GM12878 (cell line): Measurements from ENCODE around the gene FNDC3A. TPM values are rescaled to one million over a fixed set of nuclear protein-coding genes. Genes with fewer than 3 reads are reported as not detected.

Experiments used
- ATAC-seq: fragments of 200-7000 bp; cut with Tn5 transposase; 3 replicates; pipeline ENCODE4 v1.9.1; 2020; ENCODE audit warnings: mild to moderate bottlenecking, moderate library complexity
- BruUV-seq: library from RNA; stranded (reverse); fragments of 400-500 nt; replicated peaks from 2 replicates; lab custom pipeline; 2021; lab: Mats Ljungman, UMichigan
- CTCF ChIA-PET: fragments of 300-600 bp; sonication (Branson Sonifier 250); formaldehyde crosslinking; extraction: SDS; loops from one replicate; lab custom pipeline; 2021; ENCODE audit warnings: inconsistent platforms; lab: Yijun Ruan, JAX
- POLR2A ChIA-PET: fragments of 350-600 bp; formaldehyde crosslinking; extraction: SDS; loops from one replicate; lab custom pipeline; 2021; ENCODE audit warnings: inconsistent platforms; lab: Charles Lee
- RAD21 ChIA-PET: fragments of 300-600 bp; sonication (Branson Sonifier 250); formaldehyde crosslinking; loops from one replicate; lab custom pipeline; 2023; ENCODE audit warnings: antibody characterized with exemption; ENCODE audit not compliant: unreplicated experiment; lab: Charles Lee
- SMC1A ChIA-PET: fragments of 300-600 bp; sonication (Branson Sonifier 250); formaldehyde crosslinking; loops from one replicate; lab custom pipeline; 2023; ENCODE audit not compliant: unreplicated experiment, uncharacterized antibody; lab: Charles Lee
- DNase-seq: peaks from one replicate; pipeline ENCODE4 v3.0.0-alpha.2; 2011; ENCODE audit warnings: low read depth, low spot score
- FAIRE-seq: peaks from 3 replicates; lab custom pipeline; 2011; peaks lifted over from hg19 to GRCh38; lab: Jason Lieb, UNC
- H2AFZ ChIP-seq: 2 replicates; pipeline ENCODE4 v1.6.0; 2011; ENCODE audit warnings: low read depth, low read length, control low read depth; ENCODE audit not compliant: control insufficient read depth
- H3K27ac ChIP-seq: 2 replicates; pipeline ENCODE4 v1.5.1; 2011; ENCODE audit warnings: control low read depth; ENCODE audit not compliant: control insufficient read depth, insufficient read depth
- H3K27me3 ChIP-seq, 2 experiments: replicated peaks in 1 of 2; 2 replicates each; pipeline versions ENCODE4 v1.6.0 to v1.6.1; 2011; ENCODE audit warnings: low read length in 1 of 2; ENCODE audit not compliant: control insufficient read depth in 2 of 2, insufficient read depth in 2 of 2
- H3K36me3 ChIP-seq, 2 experiments: 2 replicates each; pipeline ENCODE4 v1.5.1; 2011; ENCODE audit warnings: low read length in 1 of 2; ENCODE audit not compliant: control insufficient read depth in 2 of 2, insufficient read depth in 2 of 2
- H3K4me1 ChIP-seq: 2 replicates; pipeline ENCODE4 v1.6.1; 2011; ENCODE audit warnings: mild to moderate bottlenecking, low read length, moderate library complexity, mixed read lengths; ENCODE audit not compliant: control insufficient read depth, insufficient read depth
- H3K4me2 ChIP-seq: 2 replicates; pipeline ENCODE4 v1.6.0; 2011; ENCODE audit warnings: control low read depth; ENCODE audit not compliant: control insufficient read depth, insufficient read depth
- H3K4me3 ChIP-seq: fragments of 200-600 bp; sonication (generic); 2 replicates; pipeline ENCODE4 v1.5.1; 2016
- H3K79me2 ChIP-seq: 2 replicates; pipeline ENCODE4 v1.6.0; 2011; ENCODE audit warnings: low read length; ENCODE audit not compliant: control insufficient read depth, insufficient read depth
- H3K9ac ChIP-seq: 2 replicates; pipeline ENCODE4 v1.8.0; 2011; ENCODE audit warnings: low read length, control low read depth, mixed read lengths; ENCODE audit not compliant: control insufficient read depth, insufficient read depth
- H3K9me3 ChIP-seq: replicated peaks from 3 replicates; pipeline ENCODE4 v1.5.1; 2011; ENCODE audit warnings: mild to moderate bottlenecking, low read length; ENCODE audit not compliant: control insufficient read depth, insufficient read depth
- H4K20me1 ChIP-seq: 2 replicates; pipeline ENCODE4 v1.6.0; 2011; ENCODE audit not compliant: control insufficient read depth, insufficient read depth
- CEBPB ChIP-seq, 2 experiments: fragments of 150-350 bp in 1 of 2; IDR thresholded peaks; 2 replicates each; pipeline ENCODE4 v1.6.1; 2012 to 2014; ENCODE audit warnings: low read depth in 2 of 2, low read length in 2 of 2, borderline replicate concordance in 1 of 2, inconsistent platforms in 1 of 2
- NFXL1 ChIP-seq: fragments of 450-650 bp; IDR thresholded peaks from 2 replicates; pipeline ENCODE4 v1.6.1; 2017; ENCODE audit warnings: antibody characterized with exemption, mild to moderate bottlenecking, borderline replicate concordance
- YBX1 ChIP-seq: fragments of 450-650 bp; IDR thresholded peaks from 2 replicates; pipeline ENCODE4 v1.6.1; 2016; ENCODE audit warnings: antibody characterized with exemption
- WGBS: methylation state at CpG from one replicate; pipeline ENCODE4 v1.1.6; 2016; ENCODE audit warnings: low lambda C conversion rate; ENCODE audit not compliant: insufficient replicate concordance, insufficient coverage; ENCODE audit errors: missing lambda C conversion rate; 5-methylcytosine and 5-hydroxymethylcytosine counted together
- in situ Hi-C: fragments of 300-500 bp; cut with MboI; formaldehyde crosslinking; loops from 9 replicates; pipeline ENCODE4 v1.14.3; 2018; ENCODE audit warnings: mixed read lengths
- intact Hi-C: fragments of 100-400 bp; cut with micrococcal nuclease; formaldehyde crosslinking; loops from one replicate; pipeline ENCODE4 v1.14.2; 2022; ENCODE audit not compliant: unreplicated experiment
- polyA plus RNA-seq, 11 experiments: library from polyadenylated mRNA; depleted of rRNA in 4 of 11; unstranded in 6 of 11; stranded (reverse) in 5 of 11; fragments of >200 nt; fragmentation: Nextera tagmentation in 4 of 11; fragmentation: Illumina TruSeq in 1 of 11; extraction: Ambion mirVana in 4 of 11; extraction: Trizol in 1 of 11; gene quantifications; 1 replicate in 1 of 11; 2 replicates in 10 of 11; pipeline versions ENCODE4 v1.2.1 to v1.2.3, GENCODE V29; 2011 to 2016; ENCODE audit warnings: inconsistent platforms in 2 of 11, missing spikeins in 2 of 11, low read depth in 1 of 11
- total RNA-seq, 4 experiments: library from RNA; depleted of rRNA in 3 of 4; stranded (reverse); fragments of >200 nt in 3 of 4; fragmentation: Illumina TruSeq in 1 of 4; extraction: Trizol in 1 of 4; gene quantifications; 2 replicates each; pipeline versions ENCODE4 v1.2.1 to v1.2.3, GENCODE V29; 2013 to 2021
- TF ChIP-seq, protein P1 (sequence below): fragments of 450-650 bp; IDR thresholded peaks from 2 replicates; pipeline ENCODE4 v1.6.1; 2016; ENCODE audit warnings: mild to moderate bottlenecking
- TF ChIP-seq, protein P2 (sequence below): fragments of 450-650 bp; IDR thresholded peaks from 2 replicates; pipeline ENCODE4 v1.6.1; 2017; ENCODE audit warnings: mild to moderate bottlenecking

Gene FNDC3A
- total and polyA plus RNA-seq, 10 of the 15 experiments (the other 5 are each of a cell fraction or from before 2014, with no cell fraction given) = 6.3 to 46.4 (median 22.8) TPM

DNA sequence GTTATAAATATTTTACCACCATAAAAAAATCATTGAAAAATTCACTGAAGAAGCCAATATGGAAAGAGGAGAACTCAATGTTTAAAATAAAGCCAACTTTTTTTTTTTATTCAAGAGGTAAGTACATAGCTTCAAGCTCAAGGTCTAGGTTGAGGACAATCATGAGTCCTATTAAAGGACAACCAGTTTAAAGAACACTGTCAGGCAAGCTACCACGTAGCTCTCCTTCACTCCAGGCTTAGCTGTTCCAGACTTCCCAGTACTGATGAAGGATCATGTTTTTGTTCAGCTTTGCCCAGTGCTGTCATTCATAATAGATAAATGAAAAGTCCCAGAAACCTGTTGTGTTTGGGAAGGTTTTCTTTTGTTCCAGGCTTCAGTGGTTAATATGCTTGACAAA is 234.4 kb downstream of the FNDC3A start:
- POLR2A ChIA-PET = interaction anchor here (0.7 kb wide), 1 partner anchor 495 kb away, joined by 5 read pairs; no protein-coding TSS in a partner anchor
- no peaks in the 10 kb centered on the region for H4K20me1 ChIP-seq
- no peak overlapping the region for H3K9ac ChIP-seq
- no peak overlapping the region for H2AFZ ChIP-seq
- H3K4me2 ChIP-seq = no peak overlapping the region
- RAD21 ChIA-PET = no interaction called here
- no peaks in the 10 kb centered on the region for H3K27me3 ChIP-seq
- FAIRE-seq (no peak), ATAC-seq (no peak), DNase-seq (no peak)
- peaks cover 0 to 5% of the 10 kb centered on the region in 2 experiments; a peak in 2 of 4 replicates for H3K36me3 ChIP-seq
- no TSS peak for BruUV-seq
- no peak for TF ChIP-seq YBX1
- no peak for TF ChIP-seq NFXL1
- TF ChIP-seq, protein P1, sequence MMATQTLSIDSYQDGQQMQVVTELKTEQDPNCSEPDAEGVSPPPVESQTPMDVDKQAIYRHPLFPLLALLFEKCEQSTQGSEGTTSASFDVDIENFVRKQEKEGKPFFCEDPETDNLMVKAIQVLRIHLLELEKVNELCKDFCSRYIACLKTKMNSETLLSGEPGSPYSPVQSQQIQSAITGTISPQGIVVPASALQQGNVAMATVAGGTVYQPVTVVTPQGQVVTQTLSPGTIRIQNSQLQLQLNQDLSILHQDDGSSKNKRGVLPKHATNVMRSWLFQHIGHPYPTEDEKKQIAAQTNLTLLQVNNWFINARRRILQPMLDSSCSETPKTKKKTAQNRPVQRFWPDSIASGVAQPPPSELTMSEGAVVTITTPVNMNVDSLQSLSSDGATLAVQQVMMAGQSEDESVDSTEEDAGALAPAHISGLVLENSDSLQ = no peak
- TF ChIP-seq, protein P2, sequence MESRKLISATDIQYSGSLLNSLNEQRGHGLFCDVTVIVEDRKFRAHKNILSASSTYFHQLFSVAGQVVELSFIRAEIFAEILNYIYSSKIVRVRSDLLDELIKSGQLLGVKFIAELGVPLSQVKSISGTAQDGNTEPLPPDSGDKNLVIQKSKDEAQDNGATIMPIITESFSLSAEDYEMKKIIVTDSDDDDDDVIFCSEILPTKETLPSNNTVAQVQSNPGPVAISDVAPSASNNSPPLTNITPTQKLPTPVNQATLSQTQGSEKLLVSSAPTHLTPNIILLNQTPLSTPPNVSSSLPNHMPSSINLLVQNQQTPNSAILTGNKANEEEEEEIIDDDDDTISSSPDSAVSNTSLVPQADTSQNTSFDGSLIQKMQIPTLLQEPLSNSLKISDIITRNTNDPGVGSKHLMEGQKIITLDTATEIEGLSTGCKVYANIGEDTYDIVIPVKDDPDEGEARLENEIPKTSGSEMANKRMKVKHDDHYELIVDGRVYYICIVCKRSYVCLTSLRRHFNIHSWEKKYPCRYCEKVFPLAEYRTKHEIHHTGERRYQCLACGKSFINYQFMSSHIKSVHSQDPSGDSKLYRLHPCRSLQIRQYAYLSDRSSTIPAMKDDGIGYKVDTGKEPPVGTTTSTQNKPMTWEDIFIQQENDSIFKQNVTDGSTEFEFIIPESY = no peak
- no peak for TF ChIP-seq CEBPB (IDR thresholded peaks at IDR 0.05; ENCODE audit: borderline replicate concordance in 1 of 2, low read depth in 2 of 2, low read length in 2 of 2)
- peaks cover 4% of the 10 kb centered on the region for H3K4me1 ChIP-seq
- H3K9me3 ChIP-seq = peaks cover 2% of the 10 kb centered on the region; the same call in 1 of the 3 replicates
- in situ Hi-C loops = no loop called here
- no peak overlapping the region for H3K4me3 ChIP-seq
- no peaks in the 10 kb centered on the region for H3K79me2 ChIP-seq
- CTCF ChIA-PET = interaction anchor here (0.6 to 1.1 kb wide), 2 partner anchors 117 to 1002 kb away, joined by 3 read pairs; no protein-coding TSS in a partner anchor
- no peak overlapping the region for H3K27ac ChIP-seq
- SMC1A ChIA-PET = interaction anchor here (0.6 to 1.2 kb wide), 3 partner anchors 31 to 733 kb away, joined by 3 read pairs; no protein-coding TSS in a partner anchor
- intact Hi-C loops = no loop called here
- 100% methylated on average over 1 of the region's 1 CpG for WGBS
